Breast epithelium (tissue), 4 donors: ENCODE measurements around the gene PPFIA1. TPM values are rescaled to one million over a fixed set of nuclear protein-coding genes. Genes with fewer than 3 reads are reported as not detected.
"Not testable (repeated sequence)": the region's sequence is repeated elsewhere in the genome, so short reads cannot be mapped to it uniquely, and the experiment has no call there.

Experiments
- DNase-seq, 2 donors: peaks; one replicate each; pipeline ENCODE4 v3.0.0-alpha.2; 2019; ENCODE audit warnings: low spot score in 2 of 2
- H3K27ac ChIP-seq, 2 donors: fragments of 200-600 bp; sonication (generic) in 1 of 2; one replicate each; pipeline ENCODE4 v1.5.1; 2016 to 2019; ENCODE audit warnings: mild to moderate bottlenecking in 1 of 2
- H3K27me3 ChIP-seq, 2 donors: fragments of 200-600 bp; sonication (generic) in 1 of 2; one replicate each; pipeline versions ENCODE4 v1.5.1 to v1.6.0; 2017 to 2019; ENCODE audit warnings: control low read depth in 1 of 2, mild to moderate bottlenecking in 1 of 2
- H3K36me3 ChIP-seq: fragments of 200-600 bp; one replicate; pipeline ENCODE4 v1.5.1; 2019
- H3K4me1 ChIP-seq, 2 donors: fragments of 200-600 bp; sonication (generic); one replicate each; pipeline ENCODE4 v1.5.1; 2016 to 2019; ENCODE audit warnings: control low read depth in 1 of 2
- H3K4me3 ChIP-seq, 3 donors: fragments of 200-600 bp; sonication (generic); 1 replicate in 2 of 3; 2 replicates in 1 of 3; pipeline ENCODE4 v1.5.1; 2016 to 2019; ENCODE audit warnings: mild to moderate bottlenecking in 3 of 3, moderate library complexity in 2 of 3
- H3K9me3 ChIP-seq, 2 donors: fragments of 200-600 bp; sonication (generic) in 1 of 2; one replicate each; pipeline ENCODE4 v1.5.1; 2016 to 2019; ENCODE audit warnings: control low read depth in 1 of 2
- POLR2A ChIP-seq: fragments of 450-650 bp; IDR thresholded peaks from one replicate; pipeline ENCODE4 v1.6.1; 2016; ENCODE audit warnings: antibody characterized with exemption, mild to moderate bottlenecking, moderate library complexity
- POLR2AphosphoS5 ChIP-seq, 3 donors: sonication (generic); formaldehyde crosslinking; IDR thresholded peaks; one replicate each; pipeline ENCODE4 v1.6.1; 2017; ENCODE audit warnings: antibody characterized with exemption in 3 of 3
- intact Hi-C: fragments of 100-400 bp; cut with DNase I; formaldehyde crosslinking; loops from one replicate; pipeline ENCODE4 v1.15.1; 2023; ENCODE audit warnings: low total_unique reads
- total RNA-seq, 3 donors: library from RNA; depleted of rRNA; stranded (reverse); fragments of >200 nt; gene quantifications; one replicate each; pipeline ENCODE4 v1.1.0, GENCODE V29; 2016
- TF ChIP-seq, protein P1 (sequence below), 3 donors: fragments of 450-650 bp; IDR thresholded peaks; one replicate each; pipeline ENCODE4 v1.5.1; 2016 to 2017; ENCODE audit warnings: antibody characterized with exemption in 3 of 3, mild to moderate bottlenecking in 3 of 3, moderate library complexity in 3 of 3

Gene PPFIA1
- total RNA-seq, 3 donors from 2014 or later: 52.2 to 80.8 (median 78.0) TPM

DNA sequence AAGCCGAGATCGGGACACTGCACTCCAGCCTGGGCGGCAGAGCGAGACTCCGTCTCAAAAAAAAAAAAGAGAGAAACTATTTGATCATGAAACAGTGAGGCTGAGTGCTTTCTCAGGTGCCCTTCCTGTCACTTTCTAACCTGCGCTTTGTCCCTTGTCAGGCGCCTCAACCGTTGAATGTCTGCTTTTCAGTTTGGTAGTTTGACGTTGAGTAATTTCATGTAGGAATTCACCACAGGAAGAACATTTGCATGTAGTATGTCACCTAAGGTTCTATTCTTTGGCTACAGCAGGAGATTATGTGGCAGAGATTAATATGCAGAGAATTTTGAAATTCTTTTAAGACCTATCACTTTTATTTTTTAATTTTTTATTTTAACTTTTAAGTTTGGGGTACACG is 57.2 kb downstream of the PPFIA1 start:
- TF ChIP-seq POLR2A: no peak
- no peak for TF ChIP-seq POLR2AphosphoS5 (IDR thresholded peaks at IDR 0.05)
- TF ChIP-seq, protein P1, sequence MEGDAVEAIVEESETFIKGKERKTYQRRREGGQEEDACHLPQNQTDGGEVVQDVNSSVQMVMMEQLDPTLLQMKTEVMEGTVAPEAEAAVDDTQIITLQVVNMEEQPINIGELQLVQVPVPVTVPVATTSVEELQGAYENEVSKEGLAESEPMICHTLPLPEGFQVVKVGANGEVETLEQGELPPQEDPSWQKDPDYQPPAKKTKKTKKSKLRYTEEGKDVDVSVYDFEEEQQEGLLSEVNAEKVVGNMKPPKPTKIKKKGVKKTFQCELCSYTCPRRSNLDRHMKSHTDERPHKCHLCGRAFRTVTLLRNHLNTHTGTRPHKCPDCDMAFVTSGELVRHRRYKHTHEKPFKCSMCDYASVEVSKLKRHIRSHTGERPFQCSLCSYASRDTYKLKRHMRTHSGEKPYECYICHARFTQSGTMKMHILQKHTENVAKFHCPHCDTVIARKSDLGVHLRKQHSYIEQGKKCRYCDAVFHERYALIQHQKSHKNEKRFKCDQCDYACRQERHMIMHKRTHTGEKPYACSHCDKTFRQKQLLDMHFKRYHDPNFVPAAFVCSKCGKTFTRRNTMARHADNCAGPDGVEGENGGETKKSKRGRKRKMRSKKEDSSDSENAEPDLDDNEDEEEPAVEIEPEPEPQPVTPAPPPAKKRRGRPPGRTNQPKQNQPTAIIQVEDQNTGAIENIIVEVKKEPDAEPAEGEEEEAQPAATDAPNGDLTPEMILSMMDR (IDR thresholded peaks at IDR 0.05): no peak
- H3K36me3 ChIP-seq: peaks cover 1% of the 10 kb centered on the region
- no peak overlapping the region for H3K4me3 ChIP-seq
- H3K9me3 ChIP-seq: no peaks in the 10 kb centered on the region
- no peaks in the 10 kb centered on the region for H3K4me1 ChIP-seq
- intact Hi-C loops: no loop called here
- H3K27me3 ChIP-seq: no peaks in the 10 kb centered on the region
- DNase-seq: no peak
- peak overlapping the region in 1 of 2 donors; percentile 73 for H3K27ac ChIP-seq

- no peaks in the 10 kb centered on the region for H3K9me3 ChIP-seq
- H3K36me3 ChIP-seq: peaks cover 6% of the 10 kb centered on the region
- no peaks in the 10 kb centered on the region for H3K4me1 ChIP-seq
- no peak for DNase-seq
- intact Hi-C loops: no loop called here
- H3K27me3 ChIP-seq: no peaks in the 10 kb centered on the region
- TF ChIP-seq, protein P1 (IDR thresholded peaks at IDR 0.05): no peak
- no peak for TF ChIP-seq POLR2A
- no peak for TF ChIP-seq POLR2AphosphoS5 (IDR thresholded peaks at IDR 0.05)
- H3K27ac ChIP-seq: no peak overlapping the region
- H3K4me3 ChIP-seq: no peak overlapping the region
Observed at GRCh38 chr11:70328556-70328955, 58.1 kb downstream of the PPFIA1 start.

GRCh38 chr11:70331320-70331843 is 60.9 kb downstream of the PPFIA1 start:
- H3K4me1 ChIP-seq, H3K9me3 ChIP-seq, H3K36me3 ChIP-seq, H3K27ac ChIP-seq, H3K27me3 ChIP-seq, intact Hi-C loops, DNase-seq, H3K4me3 ChIP-seq: not testable (repeated sequence)
- TF ChIP-seq, protein P1 (IDR thresholded peaks at IDR 0.05): peak in 1 of 3 donors; percentile 10

GRCh38 chr11:70331901-70332300 is 61.4 kb downstream of the PPFIA1 start:
- Histone ChIP-seq H3K4me3 (no peak overlapping the region), H3K9me3 (no peaks in the 10 kb centered on the region), H3K36me3 (peaks cover 6% of the 10 kb centered on the region), H3K27ac (no peak overlapping the region), H3K4me1 (no peaks in the 10 kb centered on the region), H3K27me3 (no peaks in the 10 kb centered on the region)
- intact Hi-C loops: no loop called here
- no peak for DNase-seq
- TF ChIP-seq, protein P1 (IDR thresholded peaks at IDR 0.05): no peak
- TF ChIP-seq POLR2AphosphoS5 (IDR thresholded peaks at IDR 0.05): no peak
- no peak for TF ChIP-seq POLR2A

GRCh38 chr11:70332567-70332966 is 62.1 kb downstream of the PPFIA1 start:
- intact Hi-C loops: no loop called here
- Histone ChIP-seq H3K4me1 (no peaks in the 10 kb centered on the region), H3K27me3 (no peaks in the 10 kb centered on the region), H3K4me3 (no peak overlapping the region), H3K36me3 (peaks cover 6% of the 10 kb centered on the region), H3K27ac (no peak overlapping the region), H3K9me3 (no peaks in the 10 kb centered on the region)
- TF ChIP-seq POLR2A (no peak), POLR2AphosphoS5 (IDR thresholded peaks at IDR 0.05) (no peak)
- TF ChIP-seq, protein P1 (IDR thresholded peaks at IDR 0.05): no peak
- DNase-seq: no peak
